ENCODE data around the gene NTM.

DNA sequence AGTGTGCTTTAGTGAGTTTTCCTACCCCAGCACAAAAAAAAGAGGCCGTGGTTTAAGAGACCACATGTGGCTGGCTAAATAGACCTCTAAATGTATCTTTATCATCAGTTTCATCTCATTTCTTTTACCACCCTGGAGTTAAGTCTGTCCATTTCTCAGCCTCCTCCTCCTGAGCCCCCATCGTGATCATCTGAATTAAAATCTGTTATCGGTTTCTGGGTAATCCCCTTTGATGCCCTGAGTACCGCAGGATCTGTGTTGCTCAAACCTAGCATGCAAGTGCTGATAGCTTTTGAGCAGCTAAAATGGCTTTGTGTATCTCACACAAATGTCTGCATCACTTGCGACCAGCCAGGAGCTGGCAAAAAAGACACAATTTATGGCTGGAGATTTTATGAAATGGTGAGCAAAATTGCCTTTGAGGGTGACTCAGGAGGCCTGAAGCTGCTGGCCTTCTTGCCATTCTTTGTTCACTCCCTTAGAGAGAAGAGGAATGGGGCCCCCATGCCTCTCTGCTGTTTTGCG, 236.5 kb downstream of the NTM start:
- TF ChIP-seq, protein P1, sequence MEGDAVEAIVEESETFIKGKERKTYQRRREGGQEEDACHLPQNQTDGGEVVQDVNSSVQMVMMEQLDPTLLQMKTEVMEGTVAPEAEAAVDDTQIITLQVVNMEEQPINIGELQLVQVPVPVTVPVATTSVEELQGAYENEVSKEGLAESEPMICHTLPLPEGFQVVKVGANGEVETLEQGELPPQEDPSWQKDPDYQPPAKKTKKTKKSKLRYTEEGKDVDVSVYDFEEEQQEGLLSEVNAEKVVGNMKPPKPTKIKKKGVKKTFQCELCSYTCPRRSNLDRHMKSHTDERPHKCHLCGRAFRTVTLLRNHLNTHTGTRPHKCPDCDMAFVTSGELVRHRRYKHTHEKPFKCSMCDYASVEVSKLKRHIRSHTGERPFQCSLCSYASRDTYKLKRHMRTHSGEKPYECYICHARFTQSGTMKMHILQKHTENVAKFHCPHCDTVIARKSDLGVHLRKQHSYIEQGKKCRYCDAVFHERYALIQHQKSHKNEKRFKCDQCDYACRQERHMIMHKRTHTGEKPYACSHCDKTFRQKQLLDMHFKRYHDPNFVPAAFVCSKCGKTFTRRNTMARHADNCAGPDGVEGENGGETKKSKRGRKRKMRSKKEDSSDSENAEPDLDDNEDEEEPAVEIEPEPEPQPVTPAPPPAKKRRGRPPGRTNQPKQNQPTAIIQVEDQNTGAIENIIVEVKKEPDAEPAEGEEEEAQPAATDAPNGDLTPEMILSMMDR (IDR thresholded peaks at IDR 0.05) = no peak
- no peak for TF ChIP-seq POLR2A (IDR thresholded peaks at IDR 0.05)

Data from uterus (tissue), 2 donors.